ENCODE results near the gene AGPAT3.
A peak's percentile ranks its signal among the peaks of the same experiment; 100 is the strongest.

The AGPAT3 gene

DNA sequence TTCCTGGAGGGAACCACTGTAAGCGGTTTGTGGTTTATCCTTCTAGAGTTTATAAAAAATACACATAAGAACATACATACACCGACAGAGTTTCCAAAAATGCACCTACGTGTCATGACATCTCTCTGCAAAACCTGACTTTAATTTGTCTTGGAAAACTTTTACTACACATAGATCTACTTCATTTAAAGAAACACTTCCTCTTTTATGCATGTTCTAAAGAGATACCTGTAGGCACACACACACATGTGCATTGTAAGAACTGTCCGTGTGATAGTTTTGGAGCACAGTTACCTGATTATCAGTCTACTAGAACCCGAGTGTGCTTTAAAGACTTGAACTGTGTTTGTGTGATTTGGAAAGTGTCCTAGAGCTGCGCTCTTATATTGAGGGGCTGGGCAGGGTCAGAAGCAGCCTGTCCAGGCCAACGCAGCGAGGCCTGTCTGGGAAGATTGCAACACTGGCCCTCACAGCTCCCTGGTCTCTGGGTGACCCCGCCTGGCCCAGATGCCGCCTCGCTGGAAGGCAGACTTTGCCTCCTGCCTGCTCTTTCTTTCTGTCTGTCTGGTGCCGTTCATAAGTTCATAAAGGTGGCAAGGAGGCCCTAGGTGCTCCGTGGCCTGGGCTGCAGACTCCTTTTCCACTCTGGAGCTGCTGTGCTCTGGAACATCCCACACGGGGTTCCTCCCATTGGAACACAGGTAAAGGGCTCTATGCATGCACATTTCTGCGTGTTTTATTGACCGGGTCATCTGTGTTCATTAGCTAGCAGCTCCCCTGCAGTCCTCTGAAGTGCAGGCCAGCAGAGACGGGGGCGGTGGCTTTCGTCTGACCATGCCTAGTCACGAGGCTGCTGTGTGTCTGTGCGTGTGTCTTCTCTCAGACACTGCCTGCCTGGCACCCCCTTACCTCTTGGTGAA is 46.3 kb downstream of the AGPAT3 start:
- no peak for DNase-seq
- peak overlapping the region; percentile 47 for H3K4me3 Mint-ChIP-seq
- peaks cover 58% of the 10 kb centered on the region for H3K4me1 Mint-ChIP-seq
- peaks cover 20% of the 10 kb centered on the region for H3K27me3 Mint-ChIP-seq (ENCODE audit: low read depth, poor library complexity)
- TF ChIP-seq, protein P1, sequence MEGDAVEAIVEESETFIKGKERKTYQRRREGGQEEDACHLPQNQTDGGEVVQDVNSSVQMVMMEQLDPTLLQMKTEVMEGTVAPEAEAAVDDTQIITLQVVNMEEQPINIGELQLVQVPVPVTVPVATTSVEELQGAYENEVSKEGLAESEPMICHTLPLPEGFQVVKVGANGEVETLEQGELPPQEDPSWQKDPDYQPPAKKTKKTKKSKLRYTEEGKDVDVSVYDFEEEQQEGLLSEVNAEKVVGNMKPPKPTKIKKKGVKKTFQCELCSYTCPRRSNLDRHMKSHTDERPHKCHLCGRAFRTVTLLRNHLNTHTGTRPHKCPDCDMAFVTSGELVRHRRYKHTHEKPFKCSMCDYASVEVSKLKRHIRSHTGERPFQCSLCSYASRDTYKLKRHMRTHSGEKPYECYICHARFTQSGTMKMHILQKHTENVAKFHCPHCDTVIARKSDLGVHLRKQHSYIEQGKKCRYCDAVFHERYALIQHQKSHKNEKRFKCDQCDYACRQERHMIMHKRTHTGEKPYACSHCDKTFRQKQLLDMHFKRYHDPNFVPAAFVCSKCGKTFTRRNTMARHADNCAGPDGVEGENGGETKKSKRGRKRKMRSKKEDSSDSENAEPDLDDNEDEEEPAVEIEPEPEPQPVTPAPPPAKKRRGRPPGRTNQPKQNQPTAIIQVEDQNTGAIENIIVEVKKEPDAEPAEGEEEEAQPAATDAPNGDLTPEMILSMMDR (IDR thresholded peaks at IDR 0.05) = no peak
- H3K9me3 Mint-ChIP-seq = peaks cover 14% of the 10 kb centered on the region
- peaks cover 16% of the 10 kb centered on the region for H3K36me3 Mint-ChIP-seq (ENCODE audit: low read depth)
- peak overlapping the region; percentile 41 for H3K27ac Mint-ChIP-seq

DNA sequence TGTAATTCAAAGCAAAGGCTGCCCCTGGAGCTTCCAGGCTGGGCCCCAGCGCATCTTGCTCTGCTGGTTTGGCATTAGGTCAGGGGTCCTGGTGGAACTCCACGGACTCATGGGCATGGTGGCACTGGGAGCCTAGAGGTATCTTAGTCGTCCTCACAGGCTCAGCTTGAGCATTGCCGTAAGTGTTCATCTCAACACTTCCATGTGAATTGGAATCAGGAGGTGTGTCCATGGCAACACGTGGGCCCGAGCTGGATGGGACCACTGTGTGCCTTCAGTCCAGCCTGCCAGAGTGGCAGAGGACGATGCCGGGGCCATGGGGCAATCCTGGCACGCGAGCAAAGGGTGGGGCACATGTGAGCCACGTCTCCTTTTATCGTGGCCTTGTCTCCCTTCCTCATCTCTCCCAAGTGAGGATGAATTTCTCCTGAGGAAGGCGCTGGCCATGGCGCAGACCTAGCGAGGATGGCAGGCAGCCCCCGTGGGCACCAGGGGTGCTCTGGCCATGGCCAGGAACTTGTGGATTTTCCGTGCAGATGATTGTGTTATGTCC is 47.0 kb downstream of the AGPAT3 start:
- no peak overlapping the region for H3K27ac Mint-ChIP-seq
- peaks cover 16% of the 10 kb centered on the region for H3K36me3 Mint-ChIP-seq (ENCODE audit: low read depth)
- H3K27me3 Mint-ChIP-seq (ENCODE audit: low read depth, poor library complexity) = peaks cover 15% of the 10 kb centered on the region
- TF ChIP-seq, protein P1 (IDR thresholded peaks at IDR 0.05) = no peak
- peaks cover 14% of the 10 kb centered on the region for H3K9me3 Mint-ChIP-seq
- no peak overlapping the region for H3K4me3 Mint-ChIP-seq
- H3K4me1 Mint-ChIP-seq = peaks cover 62% of the 10 kb centered on the region
- DNase-seq = no peak

DNA sequence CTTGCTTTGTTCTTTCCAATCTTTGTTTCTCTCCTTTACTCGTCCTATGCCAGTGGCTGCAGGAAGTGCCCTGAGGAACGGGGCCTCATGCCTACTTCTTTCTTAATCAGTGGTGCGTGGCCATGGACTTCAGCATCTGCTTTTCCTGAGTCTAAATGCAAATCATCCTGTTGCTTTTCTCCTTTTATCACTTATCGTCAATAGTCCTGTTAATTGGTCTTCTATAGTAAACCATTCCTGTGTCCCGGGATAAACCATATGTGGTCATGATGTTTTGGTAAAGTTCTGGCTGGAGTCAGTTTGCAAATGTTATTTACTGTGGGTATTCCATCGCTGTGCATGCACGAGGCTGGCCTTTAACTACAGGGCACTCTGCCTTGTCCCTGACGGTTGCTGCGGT is 47.5 kb downstream of the AGPAT3 start:
- TF ChIP-seq, protein P1 (IDR thresholded peaks at IDR 0.05) = no peak
- Mint-ChIP-seq H3K9me3 (peaks cover 14% of the 10 kb centered on the region), H3K4me3 (no peak overlapping the region), H3K27me3 (ENCODE audit: low read depth, poor library complexity) (peaks cover 15% of the 10 kb centered on the region), H3K36me3 (ENCODE audit: low read depth) (peaks cover 16% of the 10 kb centered on the region), H3K4me1 (peaks cover 65% of the 10 kb centered on the region), H3K27ac (no peak overlapping the region)
- DNase-seq = no peak

GRCh38 chr21:43912910-43913309 is 47.9 kb downstream of the AGPAT3 start:
- Mint-ChIP-seq H3K4me1 (peaks cover 61% of the 10 kb centered on the region), H3K27ac (no peak overlapping the region), H3K27me3 (ENCODE audit: low read depth, poor library complexity) (peaks cover 12% of the 10 kb centered on the region), H3K9me3 (peaks cover 14% of the 10 kb centered on the region), H3K4me3 (no peak overlapping the region), H3K36me3 (ENCODE audit: low read depth) (peaks cover 14% of the 10 kb centered on the region)
- DNase-seq = no peak
- TF ChIP-seq, protein P1 (IDR thresholded peaks at IDR 0.05) = no peak

- peaks cover 14% of the 10 kb centered on the region for H3K9me3 Mint-ChIP-seq
- H3K4me3 Mint-ChIP-seq = no peak overlapping the region
- no peak for DNase-seq
- H3K4me1 Mint-ChIP-seq = peaks cover 55% of the 10 kb centered on the region
- no peak overlapping the region for H3K27ac Mint-ChIP-seq
- TF ChIP-seq, protein P1 (IDR thresholded peaks at IDR 0.05) = no peak
- H3K27me3 Mint-ChIP-seq (ENCODE audit: low read depth, poor library complexity) = peaks cover 7% of the 10 kb centered on the region
- H3K36me3 Mint-ChIP-seq (ENCODE audit: low read depth) = peaks cover 12% of the 10 kb centered on the region
These were observed 48.9 kb downstream of the AGPAT3 start for GRCh38 chr21:43913928-43914327.
